GM19468 (cell line): Measurements from ENCODE around the gene DNAJC5.

Source experiments
- ATAC-seq: cut with Tn5 transposase; IDR thresholded peaks from one replicate; pipeline ENCODE4 v1.9.1; 2021; ENCODE audit warnings: mild to moderate bottlenecking, moderate library complexity, moderate number of reproducible peaks; ENCODE audit not compliant: unreplicated experiment; ENCODE audit errors: extremely low read depth

Gene DNAJC5

GRCh38 chr20:63934271-63935068 lies 39.5 kb downstream of the DNAJC5 start:
- ATAC-seq: no peak

GRCh38 chr20:63935447-63935846 lies 40.5 kb downstream of the DNAJC5 start:
- no peak for ATAC-seq

GRCh38 chr20:63937596-63937995 lies 42.7 kb downstream of the DNAJC5 start:
- no peak for ATAC-seq

GRCh38 chr20:63939061-63939935 lies 44.4 kb downstream of the DNAJC5 start:
- ATAC-seq: no peak

- ATAC-seq: no peak
Observed at GRCh38 chr20:63940071-63940471, 45.1 kb downstream of the DNAJC5 start.

- no peak for ATAC-seq
Observed at GRCh38 chr20:63940472-63941266, 45.7 kb downstream of the DNAJC5 start.

GRCh38 chr20:63941282-63942081 lies 46.6 kb downstream of the DNAJC5 start:
- ATAC-seq: no peak

GRCh38 chr20:63942250-63942951 lies 47.5 kb downstream of the DNAJC5 start:
- ATAC-seq: no peak

- ATAC-seq: no peak
Observed at GRCh38 chr20:63942969-63943807, 48.3 kb downstream of the DNAJC5 start.

- ATAC-seq: no peak
Observed at GRCh38 chr20:63943808-63944077, 48.8 kb downstream of the DNAJC5 start.

GRCh38 chr20:63944078-63944941 lies 49.4 kb downstream of the DNAJC5 start:
- ATAC-seq: no peak

GRCh38 chr20:63945031-63945658 lies 50.2 kb downstream of the DNAJC5 start:
- no peak for ATAC-seq

- ATAC-seq: no peak
Observed at GRCh38 chr20:63945921-63946920, 51.3 kb downstream of the DNAJC5 start.

- no peak for ATAC-seq
Observed at GRCh38 chr20:63946986-63947637, 52.2 kb downstream of the DNAJC5 start.

GRCh38 chr20:63947638-63948456 lies 52.9 kb downstream of the DNAJC5 start:
- ATAC-seq: no peak
